Common myeloid progenitor, CD34-positive (primary cell): ENCODE results near the gene KCNS1.

ENCODE experiments used
- CTCF ChIA-PET: fragments of 350-600 bp; sonication (Branson Sonifier 250); formaldehyde crosslinking; loops from one replicate; lab custom pipeline; 2021; ENCODE audit warnings: antibody characterized with exemption; lab: Charles Lee
- POLR2A ChIA-PET: fragments of 350-600 bp; sonication (Branson Sonifier 250); formaldehyde crosslinking; loops from one replicate; lab custom pipeline; 2021; ENCODE audit warnings: antibody characterized with exemption; lab: Charles Lee
- DNase-seq, 3 donors: peaks; one replicate each; pipeline versions ENCODE4 v3.0.0 to v3.0.0-alpha.2; 2013
- H3K27ac ChIP-seq, 2 experiments: 1 replicate in 1 of 2; 2 replicates in 1 of 2; pipeline ENCODE4 v1.7.0; 2013; ENCODE audit warnings: inconsistent platforms in 2 of 2, low read length in 2 of 2, mild to moderate bottlenecking in 2 of 2, low read depth in 1 of 2, moderate library complexity in 1 of 2; ENCODE audit not compliant: severe bottlenecking in 2 of 2, insufficient read depth in 1 of 2, poor library complexity in 1 of 2
- H3K27me3 ChIP-seq, 5 experiments: replicated peaks in 2 of 5; 1 replicate in 3 of 5; 2 replicates in 2 of 5; pipeline versions ENCODE4 v1.6.1 to v1.7.0; 2013; ENCODE audit warnings: low read length in 4 of 5, mild to moderate bottlenecking in 2 of 5, moderate library complexity in 2 of 5, inconsistent platforms in 1 of 5; ENCODE audit not compliant: insufficient read depth in 5 of 5, control insufficient read depth in 4 of 5
- H3K36me3 ChIP-seq, 4 experiments: 1 replicate in 2 of 4; 2 replicates in 2 of 4; pipeline versions ENCODE4 v1.6.1 to v1.7.0; 2013; ENCODE audit warnings: low read length in 3 of 4, control low read depth in 1 of 4, mild to moderate bottlenecking in 1 of 4; ENCODE audit not compliant: control insufficient read depth in 4 of 4, insufficient read depth in 4 of 4
- H3K4me1 ChIP-seq, 4 experiments: 1 replicate in 3 of 4; 2 replicates in 1 of 4; pipeline versions ENCODE4 v1.6.1 to v1.7.1; 2013; ENCODE audit warnings: low read length in 3 of 4, mild to moderate bottlenecking in 3 of 4, control low read depth in 1 of 4, inconsistent platforms in 1 of 4, moderate library complexity in 1 of 4; ENCODE audit not compliant: control insufficient read depth in 4 of 4, insufficient read depth in 4 of 4; ENCODE audit errors: control extremely low read depth in 1 of 4
- H3K4me3 ChIP-seq, 7 experiments: 1 replicate in 4 of 7; 2 replicates in 3 of 7; pipeline versions ENCODE4 v1.5.1 to v1.7.0; 2013; ENCODE audit warnings: mild to moderate bottlenecking in 7 of 7, low read length in 6 of 7, moderate library complexity in 6 of 7, inconsistent platforms in 2 of 7, low read depth in 2 of 7, control low read depth in 1 of 7; ENCODE audit not compliant: insufficient read depth in 4 of 7, control insufficient read depth in 1 of 7; ENCODE audit errors: extremely low read depth in 1 of 7
- H3K9me3 ChIP-seq, 5 experiments: 1 replicate in 4 of 5; 2 replicates in 1 of 5; pipeline versions ENCODE4 v1.6.1 to v1.7.1; 2013; ENCODE audit warnings: low read length in 4 of 5, mild to moderate bottlenecking in 2 of 5, inconsistent platforms in 1 of 5, low read depth in 1 of 5, moderate library complexity in 1 of 5; ENCODE audit not compliant: control insufficient read depth in 4 of 5, insufficient read depth in 2 of 5; ENCODE audit errors: control extremely low read depth in 1 of 5
- WGBS: methylation state at CpG from one replicate; pipeline ENCODE4 v1.1.5; 2013; ENCODE audit not compliant: insufficient coverage; 5-methylcytosine and 5-hydroxymethylcytosine counted together

The KCNS1 gene

DNA sequence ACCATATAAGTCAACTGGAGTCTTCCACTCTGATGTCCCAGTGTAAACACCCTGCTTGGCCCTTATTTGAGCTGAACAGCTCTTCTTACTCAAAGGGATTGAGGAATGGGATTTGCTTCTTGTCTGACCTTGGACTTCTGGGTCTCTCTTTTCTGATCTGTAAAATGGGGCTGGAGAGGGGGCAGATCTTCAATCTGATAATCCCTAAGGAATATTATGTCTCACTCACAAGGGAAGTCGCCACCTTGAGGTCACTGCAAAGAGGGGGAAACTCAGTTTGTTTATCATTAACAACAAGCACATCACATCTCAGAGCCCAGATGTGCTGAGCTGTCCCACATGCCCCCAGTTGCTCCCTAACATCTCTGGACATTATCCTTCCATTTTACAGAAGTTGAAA lies 15.1 kb downstream of the KCNS1 start:
- ChIA-PET CTCF (interaction anchor here (1.3 to 15.5 kb wide), 5 partner anchors 9 to 35 kb away, joined by 3 to 199 read pairs (median 5); no protein-coding TSS in a partner anchor), POLR2A (no interaction called here)
- no CpG with 5 or more reads among the region's 1 CpG for WGBS
- no peak for DNase-seq
- Histone ChIP-seq H3K36me3 (peaks cover 7 to 30% (median 21%) of the 10 kb centered on the region in 4 experiments), H3K4me1 (peaks cover 0 to 3% (median 1%) of the 10 kb centered on the region in 4 experiments), H3K27me3 (no peaks in the 10 kb centered on the region), H3K4me3 (no peak overlapping the region), H3K9me3 (peaks cover 0 to 14% (median 6%) of the 10 kb centered on the region in 5 experiments), H3K27ac (no peak overlapping the region)

DNA sequence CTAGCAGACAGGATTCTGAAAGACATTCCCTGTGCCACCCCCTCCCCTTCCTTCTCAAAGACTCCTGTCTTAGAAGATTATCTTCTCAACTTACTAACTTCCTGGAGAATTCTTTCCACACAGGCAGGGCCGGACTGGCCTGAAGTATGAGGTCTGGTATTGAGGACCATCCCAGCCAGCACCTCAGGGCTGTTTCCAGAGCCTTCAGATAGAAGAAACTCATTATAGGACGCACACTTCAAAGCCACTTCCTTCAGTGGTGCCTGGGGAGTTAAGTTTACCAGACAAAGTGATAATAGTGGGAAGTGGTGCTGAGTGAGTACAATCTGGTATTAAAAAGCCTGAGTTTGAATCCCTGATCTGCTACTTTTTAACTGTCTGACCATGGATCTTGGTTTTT lies 15.6 kb downstream of the KCNS1 start:
- peak in 1 of 3 donors; percentile 13 for DNase-seq
- Histone ChIP-seq H3K27me3 (no peaks in the 10 kb centered on the region), H3K36me3 (peaks cover 7 to 36% (median 24%) of the 10 kb centered on the region in 4 experiments), H3K4me3 (no peak overlapping the region), H3K27ac (no peak overlapping the region), H3K4me1 (peaks cover 0 to 3% (median 1%) of the 10 kb centered on the region in 4 experiments), H3K9me3 (peaks cover 0 to 14% (median 6%) of the 10 kb centered on the region in 5 experiments)
- ChIA-PET POLR2A (no interaction called here), CTCF (interaction anchor here (1.4 to 15.5 kb wide), 2 partner anchors 22 to 35 kb away, joined by 3 to 199 read pairs; no protein-coding TSS in a partner anchor)
- 86% methylated on average over 1 of the region's 2 CpGs for WGBS

DNA sequence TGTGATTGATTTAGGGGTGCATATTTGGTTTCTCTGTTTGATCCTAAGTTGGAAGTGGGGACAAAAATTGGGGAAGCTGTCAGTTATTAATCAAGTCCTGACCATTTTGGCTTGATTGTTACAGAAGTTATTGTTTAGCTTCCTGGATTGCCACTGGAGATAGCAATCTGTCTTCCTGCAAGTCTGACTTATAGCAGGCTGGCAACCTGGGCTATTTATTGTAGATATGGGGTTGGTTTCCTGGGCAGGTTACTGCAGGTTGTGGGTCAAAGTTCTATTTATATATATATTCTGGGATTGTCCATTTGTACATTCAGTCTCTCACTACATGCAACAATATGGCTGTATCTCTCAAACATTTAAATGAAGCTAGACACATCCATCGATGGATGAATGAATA lies 17.8 kb downstream of the KCNS1 start:
- ChIA-PET POLR2A (no interaction called here), CTCF (interaction anchor here (0.6 to 2.2 kb wide), 6 partner anchors 12 to 208 kb away, joined by 3 to 15 read pairs (median 4); no protein-coding TSS in a partner anchor)
- Histone ChIP-seq H3K4me1 (peaks cover 0 to 3% (median 1%) of the 10 kb centered on the region in 4 experiments), H3K27me3 (no peaks in the 10 kb centered on the region), H3K36me3 (peaks cover 9 to 52% (median 29%) of the 10 kb centered on the region in 4 experiments), H3K27ac (no peak overlapping the region), H3K4me3 (no peak overlapping the region), H3K9me3 (peaks cover 0 to 14% (median 6%) of the 10 kb centered on the region in 5 experiments)
- no CpG with 5 or more reads among the region's 1 CpG for WGBS
- DNase-seq: no peak

DNA sequence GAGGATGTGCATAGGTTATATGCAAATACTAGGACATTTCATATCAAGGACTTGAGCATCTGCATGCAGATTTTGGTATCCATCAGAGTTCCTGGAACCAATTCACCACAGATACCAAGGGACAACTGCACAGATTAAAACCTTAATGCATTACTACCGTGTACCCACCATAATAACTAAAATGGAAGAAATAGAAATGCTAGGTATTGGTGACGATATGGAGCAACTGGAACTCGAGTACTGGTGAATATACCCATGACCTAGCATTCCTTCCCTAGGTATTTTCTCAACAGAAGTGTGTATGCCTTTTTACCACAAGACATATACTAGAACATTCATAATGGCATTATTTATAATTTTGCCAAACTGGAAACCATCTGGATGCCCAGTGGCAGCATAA lies 18.5 kb downstream of the KCNS1 start:
- Histone ChIP-seq H3K9me3 (peaks cover 0 to 14% (median 6%) of the 10 kb centered on the region in 5 experiments), H3K4me1 (peaks cover 0 to 2% (median under 1%) of the 10 kb centered on the region in 4 experiments), H3K27ac (no peak overlapping the region), H3K4me3 (no peak overlapping the region), H3K27me3 (no peaks in the 10 kb centered on the region), H3K36me3 (peaks cover 9 to 54% (median 30%) of the 10 kb centered on the region in 4 experiments)
- CTCF ChIA-PET: interaction anchor here (1.2 to 2.2 kb wide), 4 partner anchors 14 to 209 kb away, joined by 4 to 15 read pairs (median 6); no protein-coding TSS in a partner anchor
- DNase-seq: no peak
- POLR2A ChIA-PET: no interaction called here
- WGBS: no CpG with 5 or more reads among the region's 3 CpGs

DNA sequence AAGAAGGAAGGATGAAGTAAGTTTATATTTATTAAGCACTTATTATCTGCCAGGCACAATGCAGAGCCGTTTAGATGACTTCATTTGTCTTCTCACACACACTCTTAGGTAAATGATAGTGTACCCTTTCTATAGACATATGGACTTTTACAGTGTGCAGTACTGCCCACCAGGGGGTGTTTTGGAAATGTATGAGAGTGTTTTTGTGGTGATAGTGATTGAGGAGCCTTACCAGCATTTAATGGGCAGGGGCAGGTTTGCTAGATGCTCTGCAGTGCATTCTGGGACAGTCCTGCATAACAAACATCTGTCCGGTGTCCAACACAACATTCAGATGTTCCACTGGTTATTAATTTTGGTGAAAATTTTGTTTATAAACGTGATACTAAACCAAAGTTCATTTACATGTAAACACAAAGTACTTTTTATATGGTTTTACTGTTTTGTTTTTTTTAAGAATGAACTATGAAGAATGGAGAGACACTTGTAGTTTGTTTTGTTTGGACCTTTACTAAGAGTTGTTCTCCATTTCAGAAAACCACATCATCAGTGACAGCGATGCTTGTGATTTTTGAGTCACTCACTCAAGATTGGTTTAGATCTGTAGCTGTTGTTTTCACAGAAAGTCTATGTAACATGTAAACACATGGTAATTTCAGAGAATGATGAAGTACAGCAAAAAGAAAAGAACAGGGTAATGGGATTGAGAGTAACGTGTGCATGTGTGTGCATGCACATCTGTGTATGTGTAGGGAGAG lies 19.9 kb downstream of the KCNS1 start:
- ChIA-PET POLR2A (no interaction called here), CTCF (interaction anchor here (1.0 to 1.2 kb wide), 2 partner anchors 9 to 37 kb away, joined by 3 read pairs; no protein-coding TSS in a partner anchor)
- peaks cover 9 to 63% (median 37%) of the 10 kb centered on the region in 4 experiments for H3K36me3 ChIP-seq
- no peak overlapping the region for H3K27ac ChIP-seq
- no peaks in the 10 kb centered on the region for H3K4me1 ChIP-seq
- no peak overlapping the region for H3K4me3 ChIP-seq
- H3K9me3 ChIP-seq: peaks cover 0 to 14% (median 6%) of the 10 kb centered on the region in 5 experiments
- 100% methylated on average over 1 of the region's 5 CpGs for WGBS
- no peaks in the 10 kb centered on the region for H3K27me3 ChIP-seq
- DNase-seq: peak; percentile 25 to 38 (median 35)

DNA sequence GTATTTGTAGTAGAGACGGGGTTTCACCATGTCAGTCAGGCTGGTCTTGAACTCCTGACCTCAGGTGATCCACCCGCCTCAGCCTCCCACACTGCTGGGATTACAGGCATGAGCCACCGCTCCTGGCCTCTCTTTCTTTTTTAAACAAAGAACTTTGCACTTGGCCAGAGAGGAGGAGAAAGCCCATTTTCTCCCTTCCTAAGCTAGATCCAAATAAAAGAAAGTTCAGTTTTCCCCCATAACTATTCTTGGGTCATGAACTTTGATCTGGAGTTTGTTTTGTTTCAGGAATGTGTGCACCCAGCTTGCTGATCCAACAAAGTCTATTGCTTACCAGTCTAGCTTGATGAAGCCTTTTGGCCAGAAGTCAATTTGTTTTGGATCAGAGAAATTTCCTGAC lies 23.4 kb downstream of the KCNS1 start:
- DNase-seq: no peak
- Histone ChIP-seq H3K4me3 (no peak overlapping the region), H3K27ac (no peak overlapping the region), H3K27me3 (no peaks in the 10 kb centered on the region), H3K36me3 (peaks cover 18 to 90% (median 49%) of the 10 kb centered on the region in 4 experiments), H3K9me3 (peaks cover 0 to 11% (median 0%) of the 10 kb centered on the region in 5 experiments), H3K4me1 (no peaks in the 10 kb centered on the region)
- CTCF ChIA-PET: interaction anchor here (1.2 to 4.5 kb wide), 4 partner anchors 17 to 217 kb away, joined by 3 to 32 read pairs (median 4); no protein-coding TSS in a partner anchor
- WGBS: 100% methylated on average over 3 of the region's 3 CpGs
- POLR2A ChIA-PET: no interaction called here
